RWPE1 (cell line): ENCODE measurements around the gene PPP1R26.

Source experiments
- CTCF ChIA-PET: fragments of 350-600 bp; sonication (Branson Sonifier 250); formaldehyde crosslinking; extraction: SDS; loops from one replicate; lab custom pipeline; 2021; lab: Yijun Ruan, JAX
- POLR2A ChIA-PET: fragments of 400-600 bp; formaldehyde crosslinking; extraction: SDS; loops from one replicate; lab custom pipeline; 2020; ENCODE audit warnings: antibody characterized with exemption; ENCODE audit not compliant: low non-redundant PET; lab: Yijun Ruan, JAX
- DNase-seq: peaks from one replicate; pipeline ENCODE4 v3.0.0; 2012; ENCODE audit warnings: low spot score
- H3K27ac ChIP-seq: fragments of 450-650 bp; 2 replicates; pipeline ENCODE4 v1.5.1; 2017
- TF ChIP-seq, protein P1 (sequence below): fragments of 450-650 bp; conservative IDR thresholded peaks from 2 replicates; pipeline ENCODE4 v1.5.1; 2017; ENCODE audit warnings: low read depth, mild to moderate bottlenecking

The PPP1R26 gene

DNA sequence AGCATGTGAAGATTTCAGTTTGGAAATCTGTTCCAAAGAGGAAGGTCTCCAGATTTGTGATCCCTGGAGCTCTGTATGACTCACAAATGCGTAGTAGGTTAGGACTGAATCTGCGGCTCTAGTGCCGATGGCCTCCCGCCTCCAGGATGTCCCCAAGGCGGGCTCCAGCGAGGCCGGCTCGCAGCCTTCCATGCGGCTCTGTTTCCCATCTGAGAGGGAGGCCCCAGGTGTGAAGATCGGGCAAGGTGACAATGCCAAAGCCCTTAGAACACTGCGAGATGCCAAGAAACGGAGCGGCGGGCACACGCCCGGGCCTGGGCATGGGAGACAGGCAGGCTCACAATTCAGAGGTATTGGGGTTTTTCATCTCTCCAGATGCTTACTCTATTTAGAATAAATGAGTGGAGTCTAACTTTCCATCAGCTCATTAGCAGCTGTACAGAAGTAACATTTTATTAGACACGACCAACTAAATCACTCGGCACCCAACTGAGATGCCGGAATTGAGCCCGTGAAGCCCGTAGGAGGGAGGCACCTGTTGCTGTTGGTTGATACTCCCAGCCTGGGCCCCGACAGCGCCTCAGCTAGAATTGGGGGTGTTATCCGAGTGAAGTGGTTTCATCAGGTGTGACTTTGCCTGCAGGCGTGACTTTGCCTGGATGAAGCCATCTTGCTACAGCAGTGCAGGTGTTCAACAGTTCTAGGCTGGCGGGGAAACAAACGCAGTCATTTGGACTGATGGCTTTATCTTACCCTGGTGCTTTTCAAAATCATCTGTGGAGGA lies 13.5 kb downstream of the PPP1R26 start:
- no peak overlapping the region for H3K27ac ChIP-seq
- TF ChIP-seq, protein P1, sequence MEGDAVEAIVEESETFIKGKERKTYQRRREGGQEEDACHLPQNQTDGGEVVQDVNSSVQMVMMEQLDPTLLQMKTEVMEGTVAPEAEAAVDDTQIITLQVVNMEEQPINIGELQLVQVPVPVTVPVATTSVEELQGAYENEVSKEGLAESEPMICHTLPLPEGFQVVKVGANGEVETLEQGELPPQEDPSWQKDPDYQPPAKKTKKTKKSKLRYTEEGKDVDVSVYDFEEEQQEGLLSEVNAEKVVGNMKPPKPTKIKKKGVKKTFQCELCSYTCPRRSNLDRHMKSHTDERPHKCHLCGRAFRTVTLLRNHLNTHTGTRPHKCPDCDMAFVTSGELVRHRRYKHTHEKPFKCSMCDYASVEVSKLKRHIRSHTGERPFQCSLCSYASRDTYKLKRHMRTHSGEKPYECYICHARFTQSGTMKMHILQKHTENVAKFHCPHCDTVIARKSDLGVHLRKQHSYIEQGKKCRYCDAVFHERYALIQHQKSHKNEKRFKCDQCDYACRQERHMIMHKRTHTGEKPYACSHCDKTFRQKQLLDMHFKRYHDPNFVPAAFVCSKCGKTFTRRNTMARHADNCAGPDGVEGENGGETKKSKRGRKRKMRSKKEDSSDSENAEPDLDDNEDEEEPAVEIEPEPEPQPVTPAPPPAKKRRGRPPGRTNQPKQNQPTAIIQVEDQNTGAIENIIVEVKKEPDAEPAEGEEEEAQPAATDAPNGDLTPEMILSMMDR = no peak
- CTCF ChIA-PET = interaction anchor here (0.6 to 1.9 kb wide), 3 partner anchors 11 to 405 kb away, joined by 3 to 13 read pairs (median 3); no protein-coding TSS in a partner anchor
- POLR2A ChIA-PET = no interaction called here
- no peak for DNase-seq

DNA sequence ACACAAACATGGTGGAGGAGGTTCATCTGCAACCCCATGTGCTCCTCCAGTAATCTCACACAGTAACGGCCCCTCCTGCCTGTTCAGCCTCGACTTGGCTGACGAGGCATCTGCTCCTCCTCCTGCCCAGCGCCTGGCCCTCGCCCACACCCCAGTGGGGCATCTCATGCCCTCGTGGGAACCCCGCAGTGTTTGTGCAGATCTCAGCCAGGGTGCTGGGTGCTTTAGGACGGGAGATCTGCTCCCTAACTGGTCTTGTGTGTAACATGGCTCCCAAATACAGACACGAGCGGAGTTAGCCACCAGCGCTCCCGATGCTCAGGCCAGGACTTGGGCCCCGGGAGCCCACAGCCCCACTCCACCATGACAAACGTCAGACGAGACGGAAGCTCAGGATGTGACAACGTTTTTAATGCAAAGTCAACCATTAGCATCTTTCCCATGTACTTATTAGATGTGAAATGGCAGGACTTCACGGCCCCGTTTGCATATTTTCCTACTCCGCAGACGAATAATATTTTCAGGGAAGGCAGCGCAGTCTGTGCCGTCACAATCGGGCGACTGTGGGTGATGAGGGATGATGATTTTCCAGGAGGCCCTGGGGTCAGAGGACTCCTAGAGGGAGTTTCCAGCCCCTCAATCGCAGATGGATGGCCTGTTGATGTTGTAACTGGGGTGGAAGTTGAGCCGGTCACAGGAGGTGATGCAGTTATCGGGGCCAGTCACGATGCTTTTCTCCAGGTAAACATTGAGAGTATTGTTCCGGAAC lies 15.4 kb downstream of the PPP1R26 start:
- no peak overlapping the region for H3K27ac ChIP-seq
- TF ChIP-seq, protein P1 = no peak
- POLR2A ChIA-PET = no interaction called here
- no peak for DNase-seq
- CTCF ChIA-PET = interaction anchor here (1.0 to 1.2 kb wide), 2 partner anchors 10 to 16 kb away, joined by 3 to 7 read pairs; no protein-coding TSS in a partner anchor

DNA sequence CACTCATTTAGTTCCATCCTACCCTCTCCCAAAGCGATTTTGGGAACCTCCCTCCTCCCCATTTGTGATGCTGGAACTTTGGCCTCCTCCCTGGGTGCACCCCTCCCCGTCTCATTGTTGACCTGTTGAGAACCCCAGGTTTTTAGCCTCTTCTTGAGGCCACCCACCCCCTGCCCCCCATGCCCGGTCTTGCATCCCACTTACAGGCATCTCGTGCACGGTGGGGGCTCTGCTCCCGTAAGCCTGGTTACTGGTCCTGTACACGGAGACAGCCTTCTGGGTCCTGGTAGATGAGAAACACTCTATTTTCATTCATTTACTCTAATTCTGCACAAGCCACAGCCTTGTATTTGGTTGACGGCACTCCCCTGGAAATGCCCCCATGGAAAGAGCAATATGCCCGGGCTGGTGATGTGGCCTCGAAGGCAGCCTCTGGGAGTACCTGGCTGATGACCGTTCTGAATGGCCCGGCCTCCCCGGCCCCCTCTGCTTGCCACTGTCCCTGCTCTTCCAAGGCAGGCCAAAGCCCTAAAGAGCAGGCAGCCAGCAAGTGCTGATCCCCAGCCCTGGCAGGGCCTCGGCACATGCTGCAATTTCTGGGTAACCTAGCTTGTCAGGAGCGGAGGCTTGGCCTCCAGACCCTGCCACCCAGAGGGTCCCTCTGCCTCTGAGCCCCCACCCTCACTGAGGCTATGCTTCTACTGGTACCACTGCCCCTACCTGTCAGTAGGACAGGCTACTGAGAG lies 19.0 kb downstream of the PPP1R26 start:
- CTCF ChIA-PET = interaction anchor here (0.6 to 0.8 kb wide), 2 partner anchors 11 to 176 kb away, joined by 3 to 5 read pairs; no protein-coding TSS in a partner anchor
- peak overlapping the region; percentile 76; the same call in 1 of the 2 replicates for H3K27ac ChIP-seq
- TF ChIP-seq, protein P1 = no peak
- no peak for DNase-seq
- POLR2A ChIA-PET = no interaction called here

DNA sequence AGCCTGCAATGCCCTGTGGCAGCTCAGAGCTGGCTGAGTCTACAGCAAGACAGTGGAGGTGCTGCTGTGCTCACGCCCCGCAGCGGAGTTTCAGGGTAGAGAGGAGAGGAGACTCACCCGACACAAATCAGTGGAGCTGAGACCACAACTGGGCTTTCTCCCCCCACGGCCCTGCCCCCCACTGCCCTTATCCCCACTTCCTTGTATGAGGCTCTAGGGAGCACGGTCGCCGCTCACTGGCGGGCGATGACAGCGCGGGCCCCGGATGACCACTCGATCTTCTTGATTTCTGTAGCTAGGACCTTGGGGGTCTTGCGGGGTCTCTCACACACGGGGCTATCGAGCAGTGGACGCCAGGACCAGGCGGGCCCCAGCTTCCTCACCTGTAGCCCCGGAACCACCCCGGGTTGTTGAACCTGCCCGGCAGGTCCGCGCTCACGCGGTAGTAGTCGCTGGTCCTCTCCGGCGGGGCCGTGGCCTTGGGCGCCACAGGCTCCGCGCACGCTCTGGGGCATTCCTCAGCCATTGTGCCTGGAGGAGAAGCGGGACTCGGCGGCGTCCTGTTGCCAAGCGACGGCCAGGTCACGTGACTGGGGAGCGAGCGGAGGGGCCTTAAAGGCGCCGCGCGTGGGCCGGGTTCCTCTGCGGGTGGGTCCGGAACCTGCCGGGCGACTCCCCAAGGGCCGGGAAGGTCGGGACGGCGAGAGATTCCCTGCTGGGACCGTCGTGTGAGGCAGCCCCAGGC lies 19.9 kb downstream of the PPP1R26 start:
- peak; percentile 89 for DNase-seq
- peak overlapping the region; percentile 76 for H3K27ac ChIP-seq

DNA sequence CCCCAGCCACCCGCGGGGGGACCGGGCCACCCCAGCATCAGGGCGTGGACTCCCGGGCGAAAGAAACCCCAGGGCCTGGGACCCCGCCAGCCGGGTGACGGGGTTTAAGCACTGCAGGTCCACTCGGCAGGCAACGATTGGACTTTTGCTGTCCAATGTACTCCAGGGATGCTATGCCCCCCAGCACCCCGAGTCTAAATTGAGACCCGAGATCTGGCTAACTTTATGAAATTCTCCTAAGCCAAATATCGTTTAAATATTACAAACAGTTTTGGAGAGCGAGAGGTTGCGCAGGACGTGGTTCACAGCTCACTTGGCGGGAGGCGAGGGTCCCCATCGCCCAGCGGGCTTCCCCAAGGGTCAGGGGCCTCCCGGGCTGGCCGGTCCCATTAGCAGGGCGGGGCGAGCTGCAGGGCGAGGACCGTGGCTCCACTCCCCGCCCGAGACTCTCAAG lies 20.5 kb downstream of the PPP1R26 start:
- CTCF ChIA-PET = interaction anchor here (0.6 to 1.3 kb wide), 7 partner anchors 17 to 97 kb away, joined by 3 to 7 read pairs (median 3); no protein-coding TSS in a partner anchor
- TF ChIP-seq, protein P1 = no peak
- H3K27ac ChIP-seq = peak overlapping the region; percentile 76
- peak; percentile 34 for DNase-seq
- POLR2A ChIA-PET = no interaction called here

More for the DNA sequence above, 19.9 kb downstream of the PPP1R26 start:
- ChIA-PET CTCF (interaction anchor here (0.6 to 1.3 kb wide), 11 partner anchors 12 to 202 kb away, joined by 3 to 7 read pairs (median 3); no protein-coding TSS in a partner anchor), POLR2A (no interaction called here)
- TF ChIP-seq, protein P1 = no peak
